ENCODE results near the gene C11orf91.

DNA sequence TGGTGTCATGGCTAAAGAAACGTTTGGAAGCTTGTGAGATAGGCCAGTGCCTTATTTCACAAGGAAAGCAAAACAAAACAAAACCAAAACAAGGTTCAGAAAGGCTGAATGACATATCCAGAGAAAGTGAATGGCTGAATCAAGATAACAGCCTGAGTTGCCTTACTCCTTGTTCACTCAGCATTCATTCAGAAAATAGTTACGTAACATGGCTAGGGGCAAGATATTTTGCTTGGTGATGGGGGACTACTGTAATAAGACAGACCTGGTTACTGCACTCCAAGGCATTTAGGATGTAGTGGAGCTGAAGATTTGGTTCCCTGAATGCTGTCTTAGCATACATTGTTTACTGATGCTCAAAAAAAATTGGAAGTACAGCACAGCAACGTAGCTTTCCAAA, 47.7 kb downstream of the C11orf91 start:
- TF ChIP-seq EP300 (IDR thresholded peaks at IDR 0.05) (no peak), POLR2AphosphoS5 (IDR thresholded peaks at IDR 0.05) (no peak)
- TF ChIP-seq, protein P1, sequence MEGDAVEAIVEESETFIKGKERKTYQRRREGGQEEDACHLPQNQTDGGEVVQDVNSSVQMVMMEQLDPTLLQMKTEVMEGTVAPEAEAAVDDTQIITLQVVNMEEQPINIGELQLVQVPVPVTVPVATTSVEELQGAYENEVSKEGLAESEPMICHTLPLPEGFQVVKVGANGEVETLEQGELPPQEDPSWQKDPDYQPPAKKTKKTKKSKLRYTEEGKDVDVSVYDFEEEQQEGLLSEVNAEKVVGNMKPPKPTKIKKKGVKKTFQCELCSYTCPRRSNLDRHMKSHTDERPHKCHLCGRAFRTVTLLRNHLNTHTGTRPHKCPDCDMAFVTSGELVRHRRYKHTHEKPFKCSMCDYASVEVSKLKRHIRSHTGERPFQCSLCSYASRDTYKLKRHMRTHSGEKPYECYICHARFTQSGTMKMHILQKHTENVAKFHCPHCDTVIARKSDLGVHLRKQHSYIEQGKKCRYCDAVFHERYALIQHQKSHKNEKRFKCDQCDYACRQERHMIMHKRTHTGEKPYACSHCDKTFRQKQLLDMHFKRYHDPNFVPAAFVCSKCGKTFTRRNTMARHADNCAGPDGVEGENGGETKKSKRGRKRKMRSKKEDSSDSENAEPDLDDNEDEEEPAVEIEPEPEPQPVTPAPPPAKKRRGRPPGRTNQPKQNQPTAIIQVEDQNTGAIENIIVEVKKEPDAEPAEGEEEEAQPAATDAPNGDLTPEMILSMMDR (IDR thresholded peaks at IDR 0.05), result no peak

Measured in esophagus muscularis mucosa (tissue), 4 donors.